Muscle layer of duodenum (tissue), 2 donors: ENCODE results near the gene FN3K.

Experiments
- H3K27ac ChIP-seq: one replicate; pipeline ENCODE4 v1.7.0; 2013; ENCODE audit warnings: mild to moderate bottlenecking, low read length
- H3K27me3 ChIP-seq: one replicate; pipeline ENCODE4 v1.7.0; 2013; ENCODE audit warnings: low read depth, mild to moderate bottlenecking, control low read depth, low read length
- H3K36me3 ChIP-seq, 2 donors: one replicate each; pipeline ENCODE4 v1.7.0; 2013; ENCODE audit warnings: low read length in 2 of 2, control low read depth in 1 of 2, mild to moderate bottlenecking in 1 of 2; ENCODE audit not compliant: insufficient read depth in 2 of 2, control insufficient read depth in 1 of 2
- H3K4me1 ChIP-seq, 2 donors: one replicate each; pipeline ENCODE4 v1.7.0; 2013; ENCODE audit warnings: low read length in 2 of 2, mild to moderate bottlenecking in 2 of 2, control low read depth in 1 of 2, moderate library complexity in 1 of 2; ENCODE audit not compliant: insufficient read depth in 2 of 2, control insufficient read depth in 1 of 2
- H3K4me3 ChIP-seq, 2 donors: one replicate each; pipeline ENCODE4 v1.7.0; 2013; ENCODE audit warnings: low read length in 2 of 2, low read depth in 1 of 2, mild to moderate bottlenecking in 1 of 2
- H3K9me3 ChIP-seq, 2 donors: one replicate each; pipeline ENCODE4 v1.7.0; 2013; ENCODE audit warnings: low read length in 2 of 2, control low read depth in 1 of 2, mild to moderate bottlenecking in 1 of 2; ENCODE audit not compliant: control insufficient read depth in 1 of 2
- donor health status: healthy.

The FN3K gene

DNA sequence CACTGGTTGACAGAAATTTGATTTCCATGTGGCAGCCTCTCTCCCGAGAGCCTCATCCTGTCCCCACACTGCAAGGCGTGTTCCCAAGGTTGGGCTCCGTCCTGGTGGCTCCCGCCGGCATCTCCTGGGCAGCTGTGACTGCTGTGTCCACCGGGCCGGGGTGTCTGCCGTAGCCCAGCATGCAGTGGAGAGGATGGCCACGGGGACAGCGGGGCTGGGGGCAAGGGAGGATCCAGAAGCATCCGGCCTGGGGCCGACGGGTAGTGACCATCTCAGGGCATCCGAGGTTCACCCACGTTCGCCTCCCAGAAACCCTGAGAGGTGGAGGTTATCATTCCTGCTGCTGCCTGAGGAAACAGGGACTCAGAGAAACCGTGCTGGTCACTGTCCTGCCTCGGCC lies 29.7 kb upstream of the FN3K start:
- Histone ChIP-seq H3K9me3 (no peaks in the 10 kb centered on the region), H3K4me3 (no peak overlapping the region), H3K27ac (no peak overlapping the region), H3K36me3 (no peaks in the 10 kb centered on the region), H3K27me3 (no peaks in the 10 kb centered on the region), H3K4me1 (no peaks in the 10 kb centered on the region)

DNA sequence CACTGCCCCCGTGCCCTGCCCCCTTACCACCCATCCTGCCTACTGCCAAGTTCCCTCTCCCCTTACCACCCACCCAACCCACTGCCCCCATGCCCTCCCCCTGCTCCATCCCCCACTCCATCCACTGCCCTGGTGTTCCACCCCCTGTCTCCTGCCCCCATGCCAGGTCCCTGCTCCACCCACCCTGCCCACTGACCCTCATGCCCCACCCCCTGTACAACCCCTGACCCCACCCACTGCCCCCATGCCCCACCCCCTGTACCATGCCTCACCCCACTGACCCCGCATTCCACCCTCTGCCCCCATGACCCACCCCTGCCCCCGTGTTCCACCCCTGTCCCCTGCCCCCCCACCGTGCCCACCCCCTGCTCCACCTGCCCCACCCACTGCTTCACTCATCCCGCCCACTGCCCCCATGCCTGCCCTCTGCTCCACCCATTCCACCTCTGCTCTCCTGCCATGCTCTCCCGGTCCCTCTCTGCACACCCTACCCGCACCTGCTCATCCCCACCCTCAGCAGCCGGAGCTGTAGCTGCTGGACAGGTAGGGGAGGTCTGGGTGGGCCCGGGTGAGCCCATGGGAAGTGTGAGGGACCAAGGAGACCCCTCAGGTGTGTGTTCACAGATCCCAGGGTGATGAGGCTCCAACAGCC lies 26.3 kb upstream of the FN3K start:
- H3K4me1 ChIP-seq: no peaks in the 10 kb centered on the region

DNA sequence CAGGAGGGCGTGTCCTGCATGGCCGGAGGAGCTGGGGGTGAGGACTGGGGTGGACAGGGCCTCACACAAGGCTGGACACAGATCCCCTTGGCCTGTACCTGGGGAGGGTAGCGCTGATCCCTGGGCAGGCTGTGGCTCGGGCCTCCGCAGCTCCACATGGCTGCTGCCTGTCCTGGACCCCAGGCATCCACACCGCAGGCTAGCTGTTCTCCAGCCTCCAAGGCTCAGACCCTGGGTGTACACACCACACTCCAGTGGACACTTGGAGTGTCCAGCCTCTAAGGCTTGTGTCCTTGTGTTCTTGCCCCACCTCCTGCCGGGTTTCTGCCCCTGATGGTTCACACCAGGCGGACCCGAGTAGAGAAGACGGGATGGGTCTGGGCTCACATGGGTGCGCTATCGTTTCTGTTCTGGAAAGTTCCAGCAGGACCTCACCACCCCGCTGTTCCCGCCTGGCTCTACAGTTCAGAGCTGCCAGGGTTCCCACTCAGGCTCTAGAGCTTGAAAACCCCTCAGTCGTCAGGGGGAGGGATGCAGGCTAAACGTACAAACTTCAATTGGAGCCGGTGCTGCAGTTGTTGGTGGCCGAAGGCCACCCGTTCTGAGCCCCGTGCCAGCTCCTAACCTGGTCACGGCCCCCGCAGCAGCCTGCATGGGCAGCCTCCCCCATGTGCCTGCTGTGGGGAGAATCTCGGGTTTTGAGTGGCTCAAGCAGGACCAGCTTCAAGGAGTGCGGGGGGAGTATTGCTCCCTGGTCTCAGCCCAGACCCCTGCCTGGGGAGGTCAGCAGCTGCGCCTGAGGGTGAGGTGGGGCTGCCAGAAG lies 25.5 kb upstream of the FN3K start:
- no peaks in the 10 kb centered on the region for H3K27me3 ChIP-seq
- no peaks in the 10 kb centered on the region for H3K36me3 ChIP-seq
- H3K4me3 ChIP-seq: no peak overlapping the region
- H3K9me3 ChIP-seq: no peaks in the 10 kb centered on the region
- H3K27ac ChIP-seq: no peak overlapping the region
- no peaks in the 10 kb centered on the region for H3K4me1 ChIP-seq

More for the DNA sequence above, 26.3 kb upstream of the FN3K start:
- H3K27ac ChIP-seq: no peak overlapping the region
- no peak overlapping the region for H3K4me3 ChIP-seq
- H3K27me3 ChIP-seq: no peaks in the 10 kb centered on the region
- no peaks in the 10 kb centered on the region for H3K9me3 ChIP-seq
- no peaks in the 10 kb centered on the region for H3K36me3 ChIP-seq

DNA sequence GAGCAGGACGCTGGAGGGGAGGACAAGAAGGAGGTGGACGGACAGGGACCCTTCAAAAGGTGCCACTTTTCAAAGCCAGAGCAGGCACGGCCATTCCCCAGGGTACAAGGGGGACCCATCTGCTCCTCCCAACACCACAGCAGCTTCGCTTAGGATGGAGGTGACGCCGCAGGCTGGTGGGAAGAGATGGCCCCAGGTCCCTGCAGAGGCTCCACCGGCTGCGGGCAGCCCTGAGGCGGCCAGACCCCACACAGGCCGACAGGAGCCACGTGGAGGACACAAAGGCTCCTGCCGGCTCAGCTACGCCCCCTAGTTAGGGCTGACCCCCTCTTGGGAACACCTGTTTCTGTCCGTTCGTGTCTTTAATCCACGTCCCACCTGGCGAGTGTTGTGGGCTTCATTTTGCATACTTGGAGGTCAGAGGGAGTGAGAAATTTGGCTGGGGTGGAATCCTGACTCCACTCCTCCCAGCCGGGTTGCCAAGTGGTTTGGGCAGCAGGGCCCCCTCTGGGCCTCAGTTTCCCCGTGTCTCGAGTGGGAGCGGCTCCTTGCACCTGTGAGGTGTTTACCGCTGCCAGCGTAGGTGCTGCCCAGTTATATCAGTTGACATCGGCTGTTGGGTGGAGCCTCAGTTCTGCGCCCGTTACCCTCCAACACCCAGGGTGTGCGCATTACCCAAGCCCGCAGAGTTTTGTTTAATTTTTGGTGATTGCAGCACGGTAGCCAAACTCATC lies 24.7 kb upstream of the FN3K start:
- no peaks in the 10 kb centered on the region for H3K27me3 ChIP-seq
- no peaks in the 10 kb centered on the region for H3K4me1 ChIP-seq
- no peak overlapping the region for H3K4me3 ChIP-seq
- no peaks in the 10 kb centered on the region for H3K36me3 ChIP-seq
- H3K9me3 ChIP-seq: no peaks in the 10 kb centered on the region
- no peak overlapping the region for H3K27ac ChIP-seq

DNA sequence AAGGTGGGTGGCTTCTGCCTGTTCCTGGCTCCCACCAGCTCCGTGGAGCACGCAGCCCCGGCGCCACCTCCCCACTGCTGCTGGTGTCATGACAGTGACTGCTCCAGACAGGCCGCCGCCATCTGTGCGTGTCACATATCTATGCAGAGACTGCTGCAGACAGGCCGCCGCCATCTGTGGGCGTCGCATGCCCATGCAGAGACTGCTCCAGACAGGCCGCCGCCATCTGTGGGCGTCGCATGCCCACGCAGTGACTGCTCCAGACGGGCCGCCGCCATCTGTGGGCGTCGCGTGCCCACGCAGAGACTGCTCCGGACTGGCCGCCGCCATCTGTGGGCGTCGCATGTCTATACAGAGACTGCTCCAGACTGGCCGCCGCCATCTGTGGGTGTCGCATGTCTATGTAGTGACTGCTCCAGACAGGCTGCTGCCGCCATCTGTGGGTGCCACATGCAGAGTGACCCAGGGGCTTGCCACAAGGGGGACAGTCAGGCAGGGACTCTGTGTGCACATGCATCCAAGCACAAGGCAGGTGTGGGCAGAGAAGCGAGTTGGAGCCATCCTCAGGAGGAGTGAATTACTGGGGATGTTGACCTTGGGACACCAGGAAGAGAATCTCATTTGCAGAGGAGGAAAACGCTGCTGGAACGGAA lies 22.2 kb upstream of the FN3K start:
- H3K27me3 ChIP-seq: no peaks in the 10 kb centered on the region
- H3K27ac ChIP-seq: no peak overlapping the region
- peaks cover 3 to 12% of the 10 kb centered on the region in 2 donors for H3K4me1 ChIP-seq
- H3K36me3 ChIP-seq: no peaks in the 10 kb centered on the region
- H3K9me3 ChIP-seq: no peaks in the 10 kb centered on the region
- no peak overlapping the region for H3K4me3 ChIP-seq

DNA sequence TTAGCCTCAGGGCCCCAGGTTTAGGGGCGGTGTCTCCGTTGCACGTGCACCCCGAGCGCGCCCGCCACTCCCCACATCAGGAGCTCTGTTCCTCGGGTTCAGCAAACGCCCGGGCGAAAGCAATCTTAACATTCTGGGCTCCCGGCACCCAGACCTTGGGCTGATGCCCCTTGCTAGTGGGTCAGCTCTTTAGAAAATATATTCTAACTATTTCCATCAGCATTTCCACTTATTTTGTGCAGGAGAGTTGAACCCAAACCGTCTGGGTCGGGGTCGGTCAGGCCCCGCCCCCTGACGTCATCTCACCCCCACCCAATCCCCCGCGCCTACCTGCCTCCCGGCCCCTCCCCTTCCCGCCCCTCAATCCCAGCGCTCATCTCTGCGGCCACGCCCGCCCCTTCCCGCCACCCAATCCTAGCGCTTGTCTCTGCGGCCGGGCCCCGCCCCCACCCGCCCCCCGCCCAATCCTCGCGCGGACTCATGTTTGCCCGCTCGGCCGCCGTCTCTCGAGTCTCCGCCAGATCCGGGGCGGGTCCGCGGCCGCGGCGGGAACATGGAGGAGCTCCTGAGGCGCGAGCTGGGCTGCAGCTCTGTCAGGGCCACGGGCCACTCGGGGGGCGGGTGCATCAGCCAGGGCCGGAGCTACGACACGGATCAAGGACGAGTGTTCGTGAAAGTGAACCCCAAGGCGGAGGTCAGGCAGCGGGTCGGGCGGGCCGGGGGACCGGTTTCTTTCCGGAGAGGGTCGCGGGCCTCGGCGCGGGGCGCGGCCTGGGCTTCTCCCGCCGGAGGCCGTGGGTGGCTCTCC lies 19.0 kb upstream of the FN3K start, which contains the start of gene FN3KRP:
TSS of gene FN3KRP (plus strand) at position 504 of the 808 bp plus-strand sequence. CDS start at position 554, 50 bp downstream.
- H3K9me3 ChIP-seq: no peaks in the 10 kb centered on the region
- no peaks in the 10 kb centered on the region for H3K27me3 ChIP-seq
- H3K36me3 ChIP-seq: peaks cover 7 to 18% of the 10 kb centered on the region in 2 donors
- peaks cover 3 to 13% of the 10 kb centered on the region in 2 donors for H3K4me1 ChIP-seq
- peak within 1 kb of the TSS; percentile 62 to 95 for H3K4me3 ChIP-seq
- peak within 1 kb of the TSS; percentile 31 for H3K27ac ChIP-seq

DNA sequence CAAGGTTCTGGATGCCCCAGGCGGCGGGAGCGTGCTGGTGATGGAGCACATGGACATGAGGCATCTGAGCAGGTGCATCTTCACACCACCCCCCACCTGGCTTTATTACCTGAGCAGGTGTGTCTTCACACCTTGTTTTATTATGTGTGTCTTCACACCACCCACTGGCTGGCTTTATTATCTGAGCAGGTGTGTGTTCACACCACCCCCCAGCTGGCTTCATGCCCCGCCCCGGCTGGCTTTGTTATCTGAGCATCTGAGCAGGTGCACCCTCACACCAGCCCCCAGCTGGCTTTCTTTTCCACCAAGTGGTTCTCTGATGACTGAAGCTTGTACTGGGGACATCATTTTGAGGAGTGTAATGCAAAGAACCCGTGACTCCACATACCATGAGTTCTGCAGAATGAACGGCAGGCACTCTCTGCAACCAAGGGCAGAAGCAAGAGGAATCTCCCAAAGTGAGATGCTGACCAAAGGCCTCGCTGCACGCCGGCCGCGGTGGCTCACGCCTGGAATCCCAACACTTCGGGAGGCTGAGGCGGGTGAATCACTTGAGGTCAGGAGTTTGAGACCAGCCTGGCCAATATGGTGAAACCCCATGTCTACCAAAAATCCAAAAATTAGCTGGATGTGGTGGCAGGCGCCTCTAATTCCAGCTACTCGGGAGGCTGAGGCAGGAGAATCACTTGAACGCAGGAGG lies 16.3 kb upstream of the FN3K start:
- H3K27ac ChIP-seq: no peak overlapping the region
- no peak overlapping the region for H3K4me3 ChIP-seq
- no peaks in the 10 kb centered on the region for H3K27me3 ChIP-seq
- no peaks in the 10 kb centered on the region for H3K9me3 ChIP-seq
- H3K4me1 ChIP-seq: peaks cover 3 to 13% of the 10 kb centered on the region in 2 donors
- H3K36me3 ChIP-seq: peaks cover 17 to 36% of the 10 kb centered on the region in 2 donors

DNA sequence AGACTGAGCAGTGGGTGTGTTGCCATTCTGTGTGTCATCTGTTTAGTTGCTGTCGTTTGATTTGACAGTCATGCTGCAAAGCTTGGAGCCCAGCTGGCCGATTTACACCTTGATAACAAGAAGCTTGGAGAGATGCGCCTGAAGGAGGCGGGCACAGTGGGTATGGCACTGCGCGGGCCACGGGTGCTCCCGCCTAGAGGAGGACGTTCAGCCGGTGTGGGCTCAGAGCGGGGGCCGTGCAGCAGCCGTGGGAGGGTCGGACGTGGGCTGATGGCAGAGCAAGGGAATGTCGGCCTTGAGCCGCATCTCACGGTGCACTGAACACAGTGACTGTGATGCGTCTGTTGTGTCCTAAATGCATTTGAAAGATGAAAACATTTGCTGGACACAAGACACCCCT lies 15.2 kb upstream of the FN3K start:
- Histone ChIP-seq H3K9me3 (no peaks in the 10 kb centered on the region), H3K27me3 (no peaks in the 10 kb centered on the region), H3K4me1 (peaks cover 3 to 13% of the 10 kb centered on the region in 2 donors), H3K27ac (no peak overlapping the region), H3K36me3 (peaks cover 17 to 36% of the 10 kb centered on the region in 2 donors), H3K4me3 (no peak overlapping the region)

DNA sequence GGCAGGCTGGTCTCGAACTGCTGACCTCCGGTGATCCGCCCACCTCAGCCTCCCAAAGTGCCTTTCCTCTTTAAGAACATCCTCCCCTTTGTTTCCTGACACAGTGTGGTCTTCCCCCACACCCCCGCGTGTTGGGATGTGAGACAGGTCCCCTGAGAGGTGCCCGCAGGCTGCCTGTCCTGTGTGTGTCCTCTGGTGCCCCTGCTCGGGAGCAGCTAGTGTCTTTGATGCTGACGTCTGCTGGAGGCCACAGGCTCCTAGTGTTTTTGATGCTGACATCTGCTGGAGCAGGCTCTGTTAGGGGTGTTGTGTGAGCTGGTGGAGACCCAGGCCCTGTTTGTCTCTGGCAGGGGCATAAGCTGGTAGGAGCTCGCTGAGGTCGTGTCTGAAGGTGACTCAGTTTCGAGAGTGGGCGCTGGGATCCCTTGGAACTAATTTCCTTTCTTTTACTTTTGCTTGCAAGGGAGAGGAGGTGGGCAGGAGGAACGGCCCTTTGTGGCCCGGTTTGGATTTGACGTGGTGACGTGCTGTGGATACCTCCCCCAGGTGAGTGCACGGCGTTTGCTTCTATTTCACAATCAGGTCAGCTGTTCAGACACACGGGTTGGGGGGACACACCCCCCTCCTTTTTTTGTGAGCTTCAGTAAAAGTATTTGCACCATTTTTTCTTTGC lies 12.9 kb upstream of the FN3K start:
- Histone ChIP-seq H3K36me3 (peaks cover 27 to 50% of the 10 kb centered on the region in 2 donors), H3K4me1 (peaks cover 3 to 8% of the 10 kb centered on the region in 2 donors), H3K4me3 (no peak overlapping the region), H3K9me3 (no peaks in the 10 kb centered on the region), H3K27ac (no peak overlapping the region), H3K27me3 (no peaks in the 10 kb centered on the region)
